Measurements from ENCODE around the gene FBXO15.

Gene FBXO15

GRCh38 chr18:74108460-74108859 lies 39.2 kb downstream of the FBXO15 start:
- Histone ChIP-seq H3K27ac (ENCODE audit: low read depth, low read length) (no peak overlapping the region), H3K9ac (ENCODE audit: low read length) (no peak overlapping the region), H2AK5ac (ENCODE audit: low read length) (no peak overlapping the region), H2BK120ac (ENCODE audit: low read depth, low read length) (no peak overlapping the region), H2BK15ac (replicated peaks; ENCODE audit: low read depth) (no peak overlapping the region), H3K4ac (ENCODE audit: low read depth, low read length) (no peak overlapping the region), H3K79me1 (ENCODE audit: low read length) (no peaks in the 10 kb centered on the region), H2BK5ac (ENCODE audit: low read length) (no peak overlapping the region), H3K27me3 (ENCODE audit: insufficient read depth, low read length, poor library complexity) (no peaks in the 10 kb centered on the region), H4K5ac (ENCODE audit: low read length) (no peak overlapping the region), H3K4me3 (ENCODE audit: low read length) (no peak overlapping the region), H3K4me2 (ENCODE audit: low read length) (no peak overlapping the region), H3K18ac (ENCODE audit: low read length) (no peak overlapping the region), H3K56ac (ENCODE audit: low read length) (no peak overlapping the region), H3K36me3 (ENCODE audit: control insufficient read depth, insufficient read depth, low read length) (no peaks in the 10 kb centered on the region), H3K79me2 (ENCODE audit: control insufficient read depth, insufficient read depth, low read length) (no peaks in the 10 kb centered on the region), H3K4me1 (ENCODE audit: control insufficient read depth, low read depth, low read length) (no peaks in the 10 kb centered on the region), H4K8ac (ENCODE audit: low read depth, low read length) (no peak overlapping the region), H3K23ac (ENCODE audit: low read length) (no peak overlapping the region)
- no peak for DNase-seq
- WGBS (ENCODE audit: extremely low coverage, insufficient coverage, low lambda C conversion rate) = no CpG with 5 or more reads among the region's 2 CpGs

GRCh38 chr18:74097803-74098202 lies 49.8 kb downstream of the FBXO15 start:
- H3K23ac ChIP-seq (ENCODE audit: low read length) = no peak overlapping the region
- no peak overlapping the region for H2AK5ac ChIP-seq (ENCODE audit: low read length)
- no peak overlapping the region for H3K4ac ChIP-seq (ENCODE audit: low read depth, low read length)
- no peaks in the 10 kb centered on the region for H3K79me2 ChIP-seq (ENCODE audit: control insufficient read depth, insufficient read depth, low read length)
- no peaks in the 10 kb centered on the region for H3K27me3 ChIP-seq (ENCODE audit: insufficient read depth, low read length, poor library complexity)
- H2BK120ac ChIP-seq (ENCODE audit: low read depth, low read length) = no peak overlapping the region
- H3K79me1 ChIP-seq (ENCODE audit: low read length) = no peaks in the 10 kb centered on the region
- no peak overlapping the region for H3K18ac ChIP-seq (ENCODE audit: low read length)
- H3K4me2 ChIP-seq (ENCODE audit: low read length) = no peak overlapping the region
- no peak overlapping the region for H3K4me3 ChIP-seq (ENCODE audit: low read length)
- no peaks in the 10 kb centered on the region for H3K4me1 ChIP-seq (ENCODE audit: control insufficient read depth, low read depth, low read length)
- H3K56ac ChIP-seq (ENCODE audit: low read length) = no peak overlapping the region
- no peak overlapping the region for H2BK15ac ChIP-seq (replicated peaks; ENCODE audit: low read depth)
- DNase-seq = no peak
- no peak overlapping the region for H4K5ac ChIP-seq (ENCODE audit: low read length)
- H3K9ac ChIP-seq (ENCODE audit: low read length) = no peak overlapping the region
- H3K27ac ChIP-seq (ENCODE audit: low read depth, low read length) = no peak overlapping the region
- H4K8ac ChIP-seq (ENCODE audit: low read depth, low read length) = no peak overlapping the region
- no CpG with 5 or more reads among the region's 1 CpG for WGBS (ENCODE audit: extremely low coverage, insufficient coverage, low lambda C conversion rate)
- no peaks in the 10 kb centered on the region for H3K36me3 ChIP-seq (ENCODE audit: control insufficient read depth, insufficient read depth, low read length)
- H2BK5ac ChIP-seq (ENCODE audit: low read length) = no peak overlapping the region

- no peak overlapping the region for H3K18ac ChIP-seq (ENCODE audit: low read length)
- no peak overlapping the region for H2BK120ac ChIP-seq (ENCODE audit: low read depth, low read length)
- H4K8ac ChIP-seq (ENCODE audit: low read depth, low read length) = no peak overlapping the region
- no peaks in the 10 kb centered on the region for H3K79me2 ChIP-seq (ENCODE audit: control insufficient read depth, insufficient read depth, low read length)
- no CpG with 5 or more reads among the region's 3 CpGs for WGBS (ENCODE audit: extremely low coverage, insufficient coverage, low lambda C conversion rate)
- H3K4me1 ChIP-seq (ENCODE audit: control insufficient read depth, low read depth, low read length) = no peaks in the 10 kb centered on the region
- H3K23ac ChIP-seq (ENCODE audit: low read length) = no peak overlapping the region
- H2BK5ac ChIP-seq (ENCODE audit: low read length) = no peak overlapping the region
- H3K36me3 ChIP-seq (ENCODE audit: control insufficient read depth, insufficient read depth, low read length) = no peaks in the 10 kb centered on the region
- H3K27me3 ChIP-seq (ENCODE audit: insufficient read depth, low read length, poor library complexity) = no peaks in the 10 kb centered on the region
- no peak for DNase-seq
- H3K56ac ChIP-seq (ENCODE audit: low read length) = no peak overlapping the region
- H3K27ac ChIP-seq (ENCODE audit: low read depth, low read length) = no peak overlapping the region
- H3K79me1 ChIP-seq (ENCODE audit: low read length) = no peaks in the 10 kb centered on the region
- H3K9ac ChIP-seq (ENCODE audit: low read length) = no peak overlapping the region
- no peak overlapping the region for H4K5ac ChIP-seq (ENCODE audit: low read length)
- no peak overlapping the region for H3K4ac ChIP-seq (ENCODE audit: low read depth, low read length)
- no peak overlapping the region for H2BK15ac ChIP-seq (replicated peaks; ENCODE audit: low read depth)
- no peak overlapping the region for H3K4me2 ChIP-seq (ENCODE audit: low read length)
- no peak overlapping the region for H3K4me3 ChIP-seq (ENCODE audit: low read length)
- no peak overlapping the region for H2AK5ac ChIP-seq (ENCODE audit: low read length)
Measured at GRCh38 chr18:74092922-74093321, 54.7 kb downstream of the FBXO15 start.

- Histone ChIP-seq H3K4me2 (ENCODE audit: low read length) (no peak overlapping the region), H3K36me3 (ENCODE audit: control insufficient read depth, insufficient read depth, low read length) (no peaks in the 10 kb centered on the region), H3K4me3 (ENCODE audit: low read length) (no peak overlapping the region), H4K5ac (ENCODE audit: low read length) (no peak overlapping the region), H3K56ac (ENCODE audit: low read length) (no peak overlapping the region), H3K27me3 (ENCODE audit: insufficient read depth, low read length, poor library complexity) (no peaks in the 10 kb centered on the region), H3K27ac (ENCODE audit: low read depth, low read length) (no peak overlapping the region), H2BK5ac (ENCODE audit: low read length) (no peak overlapping the region), H3K4me1 (ENCODE audit: control insufficient read depth, low read depth, low read length) (no peaks in the 10 kb centered on the region), H4K8ac (ENCODE audit: low read depth, low read length) (no peak overlapping the region), H2AK5ac (ENCODE audit: low read length) (no peak overlapping the region), H3K4ac (ENCODE audit: low read depth, low read length) (no peak overlapping the region), H3K79me1 (ENCODE audit: low read length) (no peaks in the 10 kb centered on the region), H3K23ac (ENCODE audit: low read length) (no peak overlapping the region), H2BK15ac (replicated peaks; ENCODE audit: low read depth) (no peak overlapping the region), H3K18ac (ENCODE audit: low read length) (no peak overlapping the region), H3K79me2 (ENCODE audit: control insufficient read depth, insufficient read depth, low read length) (no peaks in the 10 kb centered on the region), H3K9ac (ENCODE audit: low read length) (no peak overlapping the region), H2BK120ac (ENCODE audit: low read depth, low read length) (no peak overlapping the region)
- DNase-seq = peak; percentile 35
- WGBS (ENCODE audit: extremely low coverage, insufficient coverage, low lambda C conversion rate) = no CpG with 5 or more reads among the region's 9 CpGs
Measured at GRCh38 chr18:74084184-74084855, 63.3 kb downstream of the FBXO15 start.

GRCh38 chr18:74083557-74083952 lies 64.1 kb downstream of the FBXO15 start:
- WGBS (ENCODE audit: extremely low coverage, insufficient coverage, low lambda C conversion rate) = no CpG with 5 or more reads among the region's 3 CpGs
- H3K9ac ChIP-seq (ENCODE audit: low read length) = no peak overlapping the region
- no peak overlapping the region for H3K56ac ChIP-seq (ENCODE audit: low read length)
- H3K4me2 ChIP-seq (ENCODE audit: low read length) = no peak overlapping the region
- no peak overlapping the region for H3K4ac ChIP-seq (ENCODE audit: low read depth, low read length)
- H4K5ac ChIP-seq (ENCODE audit: low read length) = no peak overlapping the region
- H3K4me1 ChIP-seq (ENCODE audit: control insufficient read depth, low read depth, low read length) = no peaks in the 10 kb centered on the region
- no peak overlapping the region for H4K8ac ChIP-seq (ENCODE audit: low read depth, low read length)
- H3K79me1 ChIP-seq (ENCODE audit: low read length) = no peaks in the 10 kb centered on the region
- H3K4me3 ChIP-seq (ENCODE audit: low read length) = no peak overlapping the region
- no peaks in the 10 kb centered on the region for H3K27me3 ChIP-seq (ENCODE audit: insufficient read depth, low read length, poor library complexity)
- H2BK120ac ChIP-seq (ENCODE audit: low read depth, low read length) = no peak overlapping the region
- DNase-seq = no peak
- no peak overlapping the region for H3K18ac ChIP-seq (ENCODE audit: low read length)
- no peaks in the 10 kb centered on the region for H3K79me2 ChIP-seq (ENCODE audit: control insufficient read depth, insufficient read depth, low read length)
- H3K23ac ChIP-seq (ENCODE audit: low read length) = no peak overlapping the region
- no peak overlapping the region for H2AK5ac ChIP-seq (ENCODE audit: low read length)
- no peak overlapping the region for H2BK5ac ChIP-seq (ENCODE audit: low read length)
- no peak overlapping the region for H3K27ac ChIP-seq (ENCODE audit: low read depth, low read length)
- no peak overlapping the region for H2BK15ac ChIP-seq (replicated peaks; ENCODE audit: low read depth)
- no peaks in the 10 kb centered on the region for H3K36me3 ChIP-seq (ENCODE audit: control insufficient read depth, insufficient read depth, low read length)
